Measurements from ENCODE around the gene SLC12A4. TPM values are rescaled to one million over a fixed set of nuclear protein-coding genes. Genes with fewer than 3 reads are reported as not detected.
"Not testable (repeated sequence)": the region's sequence is repeated elsewhere in the genome, so short reads cannot be mapped to it uniquely, and the experiment has no call there.

The SLC12A4 gene
- total RNA-seq, 1 donor from 2014 or later: 121 TPM

GRCh38 chr16:67944690-67945391, 23.6 kb downstream of the SLC12A4 start:
- no peak for DNase-seq (ENCODE audit: low spot score)
- intact Hi-C loops (cut with DNase I): no loop called here

- intact Hi-C loops (cut with DNase I): no loop called here
- no peak for DNase-seq (ENCODE audit: low spot score)
Observed at GRCh38 chr16:67943619-67944504, 24.6 kb downstream of the SLC12A4 start, which contains the start of gene LCAT. Gene LCAT, minus strand, starts transcription at chr16:67944120. Its CDS starts 19 bp downstream, at chr16:67944101.

- intact Hi-C loops (cut with DNase I): no loop called here
- no peak for DNase-seq (ENCODE audit: low spot score)
Observed at GRCh38 chr16:67943256-67943618, 25.2 kb downstream of the SLC12A4 start.

GRCh38 chr16:67942510-67943255, 25.8 kb downstream of the SLC12A4 start:
- intact Hi-C loops (cut with DNase I): no loop called here
- no peak for DNase-seq (ENCODE audit: low spot score)

GRCh38 chr16:67942200-67942509, 26.3 kb downstream of the SLC12A4 start:
- intact Hi-C loops (cut with DNase I): no loop called here
- no peak for DNase-seq (ENCODE audit: low spot score)

- intact Hi-C loops (cut with DNase I): loop anchor here (2.0 kb wide), 1 partner anchor 23 kb away; no protein-coding TSS in a partner anchor
- no peak for DNase-seq (ENCODE audit: low spot score)
Observed at GRCh38 chr16:67941469-67942199, 26.8 kb downstream of the SLC12A4 start.

GRCh38 chr16:67940446-67941089, 27.9 kb downstream of the SLC12A4 start:
- intact Hi-C loops (cut with DNase I): loop anchor here (2.0 kb wide), 1 partner anchor 24 kb away; no protein-coding TSS in a partner anchor
- DNase-seq (ENCODE audit: low spot score): no peak

GRCh38 chr16:67939507-67940445, 28.7 kb downstream of the SLC12A4 start:
- no peak for DNase-seq (ENCODE audit: low spot score)
- intact Hi-C loops (cut with DNase I): loop anchor here (2.0 to 10.0 kb wide), 2 partner anchors 25 to 415 kb away; partner anchors contain the start of gene RIPOR1

GRCh38 chr16:67937713-67938112, 30.7 kb downstream of the SLC12A4 start:
- intact Hi-C loops (cut with DNase I): loop anchor here (10.0 kb wide), 1 partner anchor 413 kb away; the partner anchor contains the start of gene RIPOR1
- DNase-seq (ENCODE audit: low spot score): not testable (repeated sequence)

GRCh38 chr16:67936880-67937605, 31.4 kb downstream of the SLC12A4 start:
- peak; percentile 87 for DNase-seq (ENCODE audit: low spot score)
- intact Hi-C loops (cut with DNase I): loop anchor here (10.0 kb wide), 1 partner anchor 412 kb away; the partner anchor contains the start of gene RIPOR1

GRCh38 chr16:67936124-67936879, 32.1 kb downstream of the SLC12A4 start, which contains the start of gene PSMB10:
Gene PSMB10, minus strand, starts transcription at chr16:67936850. Its CDS starts 101 bp downstream, at chr16:67936749.
- intact Hi-C loops (cut with DNase I): loop anchor here (10.0 kb wide), 1 partner anchor 412 kb away; the partner anchor contains the start of gene RIPOR1

GRCh38 chr16:67935402-67936123, 32.9 kb downstream of the SLC12A4 start:
- intact Hi-C loops (cut with DNase I): loop anchor here (10.0 kb wide), 1 partner anchor 411 kb away; the partner anchor contains the start of gene RIPOR1
- peak; percentile 98 for DNase-seq (ENCODE audit: low spot score)

More at GRCh38 chr16:67936124-67936879, 32.1 kb downstream of the SLC12A4 start, which contains the start of gene PSMB10:
- DNase-seq (ENCODE audit: low spot score): no peak

GRCh38 chr16:67935101-67935401, 33.4 kb downstream of the SLC12A4 start:
- no peak for DNase-seq (ENCODE audit: low spot score)

GRCh38 chr16:67934306-67935100, 33.9 kb downstream of the SLC12A4 start:
- no peak for DNase-seq (ENCODE audit: low spot score)
- intact Hi-C loops (cut with DNase I): loop anchor here (5.0 to 10.0 kb wide), 3 partner anchors 102 to 410 kb away; partner anchors contain the start of gene RIPOR1

More at GRCh38 chr16:67935101-67935401, 33.4 kb downstream of the SLC12A4 start:
- intact Hi-C loops (cut with DNase I): loop anchor here (10.0 kb wide), 1 partner anchor 410 kb away; the partner anchor contains the start of gene RIPOR1
